OCI-LY3 (cell line): ENCODE data around the gene RXFP4.

Experiments
- H2AFZ ChIP-seq: fragments of 200-600, 300-600 bp; shearing (Covaris generic); 2 replicates; pipeline ENCODE4 v1.6.0; 2014; ENCODE audit warnings: antibody characterized with exemption, low read depth, low read length
- H3K27ac ChIP-seq: fragments of 200-600, 300-600 bp; sonication (generic); 2 replicates; pipeline ENCODE4 v1.5.1; 2014; ENCODE audit warnings: mild to moderate bottlenecking, low read length, moderate library complexity, mixed read lengths
- H3K27me3 ChIP-seq: fragments of 200-600, 300-600 bp; sonication (generic); 2 replicates; pipeline ENCODE4 v1.6.1; 2014; ENCODE audit warnings: low read depth, low read length, mixed read lengths
- H3K36me3 ChIP-seq: fragments of 200-600, 300-600 bp; sonication (generic); replicated peaks from 2 replicates; pipeline ENCODE3; 2014; ENCODE audit warnings: low read depth, low read length, mixed read lengths
- H3K4me1 ChIP-seq: fragments of 300-600, 200-600 bp; sonication (generic); 2 replicates; pipeline ENCODE4 v1.6.1; 2014; ENCODE audit warnings: low read length, mixed read lengths
- H3K4me2 ChIP-seq: fragments of 200-600, 300-600 bp; sonication (generic); 2 replicates; pipeline ENCODE4 v1.6.1; 2014; ENCODE audit warnings: low read length, mixed read lengths
- H3K4me3 ChIP-seq: fragments of 300-600, 200-600 bp; sonication (generic); 2 replicates; pipeline ENCODE4 v1.5.1; 2014; ENCODE audit warnings: antibody characterized with exemption, mild to moderate bottlenecking, low read length, moderate library complexity
- H3K79me2 ChIP-seq: fragments of 300-600, 200-600 bp; shearing (Covaris generic); 2 replicates; pipeline ENCODE4 v1.6.1; 2014; ENCODE audit warnings: mild to moderate bottlenecking, low read length, mixed read lengths
- H3K9ac ChIP-seq: fragments of 300-600, 200-600 bp; shearing (Covaris generic); 2 replicates; pipeline ENCODE4 v1.6.0; 2014; ENCODE audit warnings: mild to moderate bottlenecking, low read length, moderate library complexity
- H3K9me3 ChIP-seq: fragments of 200-600, 300-600 bp; shearing (Covaris generic); 2 replicates; pipeline ENCODE4 v1.6.1; 2014; ENCODE audit warnings: low read length, mixed read lengths; ENCODE audit not compliant: insufficient read depth
- H4K20me1 ChIP-seq: fragments of 200-600, 300-600 bp; sonication (generic); 2 replicates; pipeline ENCODE4 v1.6.1; 2016; ENCODE audit warnings: low read length, mixed read lengths; ENCODE audit not compliant: insufficient read depth
- EZH2phosphoT487 ChIP-seq: fragments of 200-600 bp; shearing (Covaris generic); IDR thresholded peaks from 2 replicates; pipeline ENCODE4 v1.6.1; 2018; ENCODE audit warnings: antibody characterized with exemption, mixed run types, low read depth
- TF ChIP-seq, protein P1 (sequence below): fragments of 200-600, 300-600 bp; sonication (generic); IDR thresholded peaks from 2 replicates; pipeline ENCODE4 v1.5.1; 2014; ENCODE audit warnings: antibody characterized with exemption, low read length, low read depth

The RXFP4 gene

DNA sequence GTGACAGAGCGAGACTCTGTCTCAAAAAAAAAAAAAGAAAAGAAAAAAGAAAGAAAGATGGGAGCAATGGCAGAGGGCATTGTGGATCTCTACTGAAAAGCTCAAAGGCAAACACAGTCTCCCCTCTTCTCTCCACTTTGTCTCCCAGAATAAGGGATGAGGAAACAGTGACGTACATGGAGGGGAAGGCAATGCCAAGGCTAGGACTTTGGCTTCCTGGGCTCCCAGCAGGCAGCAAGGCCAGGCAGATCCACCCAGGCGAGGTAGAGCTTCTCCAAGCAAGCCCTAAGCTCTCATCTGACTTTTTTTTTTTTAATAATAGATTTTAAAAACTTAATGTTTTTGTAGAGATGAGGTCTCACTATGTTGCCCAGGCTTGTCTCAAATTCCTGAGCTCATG, 32.3 kb downstream of the RXFP4 start:
- Histone ChIP-seq H3K79me2 (peaks cover 100% of the 10 kb centered on the region), H3K27me3 (no peaks in the 10 kb centered on the region), H3K9me3 (no peaks in the 10 kb centered on the region), H2AFZ (no peak overlapping the region), H3K36me3 (peaks cover 52% of the 10 kb centered on the region), H3K27ac (peak overlapping the region; percentile 89), H4K20me1 (peaks cover 81% of the 10 kb centered on the region), H3K4me3 (no peak overlapping the region), H3K9ac (no peak overlapping the region), H3K4me2 (peak overlapping the region; percentile 95; the same call in 1 of the 2 replicates), H3K4me1 (peaks cover 67% of the 10 kb centered on the region)
- TF ChIP-seq, protein P1, sequence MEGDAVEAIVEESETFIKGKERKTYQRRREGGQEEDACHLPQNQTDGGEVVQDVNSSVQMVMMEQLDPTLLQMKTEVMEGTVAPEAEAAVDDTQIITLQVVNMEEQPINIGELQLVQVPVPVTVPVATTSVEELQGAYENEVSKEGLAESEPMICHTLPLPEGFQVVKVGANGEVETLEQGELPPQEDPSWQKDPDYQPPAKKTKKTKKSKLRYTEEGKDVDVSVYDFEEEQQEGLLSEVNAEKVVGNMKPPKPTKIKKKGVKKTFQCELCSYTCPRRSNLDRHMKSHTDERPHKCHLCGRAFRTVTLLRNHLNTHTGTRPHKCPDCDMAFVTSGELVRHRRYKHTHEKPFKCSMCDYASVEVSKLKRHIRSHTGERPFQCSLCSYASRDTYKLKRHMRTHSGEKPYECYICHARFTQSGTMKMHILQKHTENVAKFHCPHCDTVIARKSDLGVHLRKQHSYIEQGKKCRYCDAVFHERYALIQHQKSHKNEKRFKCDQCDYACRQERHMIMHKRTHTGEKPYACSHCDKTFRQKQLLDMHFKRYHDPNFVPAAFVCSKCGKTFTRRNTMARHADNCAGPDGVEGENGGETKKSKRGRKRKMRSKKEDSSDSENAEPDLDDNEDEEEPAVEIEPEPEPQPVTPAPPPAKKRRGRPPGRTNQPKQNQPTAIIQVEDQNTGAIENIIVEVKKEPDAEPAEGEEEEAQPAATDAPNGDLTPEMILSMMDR = no peak
- TF ChIP-seq EZH2phosphoT487 = no peak

DNA sequence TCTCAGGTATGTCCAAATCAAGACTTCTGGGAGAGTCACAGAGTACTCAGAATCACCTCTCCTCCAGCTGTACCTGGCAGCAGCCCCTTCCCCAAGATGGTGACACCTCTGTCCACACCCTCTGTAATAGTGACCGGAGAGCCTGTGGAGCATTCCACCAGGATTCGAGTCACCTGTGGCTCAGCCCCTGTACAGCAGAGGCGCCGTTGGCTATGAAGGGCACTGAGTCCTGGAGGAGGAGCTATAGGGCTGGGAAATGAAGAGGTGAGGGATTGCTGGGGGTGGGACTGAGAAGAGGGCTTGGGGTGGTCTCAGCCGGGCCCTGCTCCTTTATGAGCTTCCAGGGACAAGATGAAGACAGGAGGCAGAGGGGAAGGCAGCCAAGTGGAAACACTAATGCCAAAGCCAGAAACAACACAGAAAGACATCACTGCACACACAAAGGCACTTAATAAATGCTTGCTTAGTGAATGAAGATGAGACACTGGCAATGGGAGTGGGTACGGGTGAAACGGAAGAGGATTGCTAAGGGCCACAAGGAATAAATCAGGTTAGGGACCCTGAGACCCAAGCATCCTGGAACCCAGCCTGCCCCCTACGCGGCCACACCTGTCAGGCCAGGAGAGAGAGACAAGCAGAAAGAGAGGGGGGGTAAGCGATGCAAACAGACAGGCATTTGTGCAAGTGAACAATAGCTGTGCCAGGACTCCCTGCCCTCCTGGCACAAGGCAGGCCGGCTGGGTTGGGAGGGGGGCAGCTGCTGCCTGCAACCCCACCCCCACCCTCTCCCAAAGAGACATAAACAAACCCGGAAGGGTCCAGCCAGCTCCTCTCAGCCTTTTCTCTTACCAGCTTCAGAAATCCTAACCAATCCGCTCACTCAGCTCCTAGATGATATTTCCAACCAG, 33.0 kb downstream of the RXFP4 start:
- Histone ChIP-seq H3K27ac (peak overlapping the region; percentile 89), H3K9me3 (no peaks in the 10 kb centered on the region), H3K79me2 (peaks cover 100% of the 10 kb centered on the region), H3K27me3 (no peaks in the 10 kb centered on the region), H4K20me1 (peaks cover 73% of the 10 kb centered on the region), H3K4me3 (peak overlapping the region; percentile 95), H3K9ac (peak overlapping the region; percentile 100), H3K4me1 (peaks cover 62% of the 10 kb centered on the region), H2AFZ (no peak overlapping the region), H3K36me3 (peaks cover 44% of the 10 kb centered on the region), H3K4me2 (peak overlapping the region; percentile 95)
- no peak for TF ChIP-seq EZH2phosphoT487

DNA sequence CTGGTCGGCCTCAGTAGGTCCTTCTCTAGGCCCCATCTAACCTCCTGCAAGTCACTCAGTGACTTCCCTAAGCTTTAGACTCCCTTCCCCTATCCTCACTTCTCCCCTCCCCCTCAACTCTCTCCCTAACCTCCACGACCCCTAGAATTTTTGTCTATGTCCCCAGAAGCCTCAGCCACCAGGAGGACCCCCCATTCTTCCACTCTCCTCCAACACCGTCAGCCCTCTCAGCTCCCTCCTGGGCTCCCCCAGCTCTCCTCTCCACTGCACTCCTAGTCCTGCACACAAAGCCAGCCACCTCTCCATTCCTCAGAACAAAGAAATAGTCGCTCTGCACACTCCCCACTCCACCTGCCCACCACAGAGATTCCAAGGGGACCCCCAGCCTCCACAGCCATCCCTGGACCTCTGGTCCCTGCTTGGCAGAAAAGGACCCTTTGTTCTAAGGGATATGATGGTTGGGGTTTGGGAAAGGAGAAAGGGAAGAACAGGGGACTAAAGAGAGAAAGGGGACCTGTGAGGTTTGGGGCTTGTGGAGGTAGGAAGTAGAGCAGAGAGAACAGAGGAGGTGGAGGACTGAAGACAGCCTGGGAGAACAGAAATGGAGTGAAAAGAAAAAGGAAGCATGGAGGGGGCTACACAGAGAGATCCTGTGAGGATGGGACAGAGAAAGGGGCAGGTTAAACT, 34.1 kb downstream of the RXFP4 start:
- Histone ChIP-seq H3K27me3 (no peaks in the 10 kb centered on the region), H3K4me1 (peaks cover 62% of the 10 kb centered on the region), H3K36me3 (peaks cover 35% of the 10 kb centered on the region), H3K9me3 (no peaks in the 10 kb centered on the region), H3K9ac (peak overlapping the region; percentile 100), H2AFZ (no peak overlapping the region), H3K4me2 (peak overlapping the region; percentile 95), H3K4me3 (peak overlapping the region; percentile 95), H3K27ac (peak overlapping the region; percentile 89), H3K79me2 (peaks cover 100% of the 10 kb centered on the region), H4K20me1 (peaks cover 64% of the 10 kb centered on the region)
- TF ChIP-seq, protein P1 = no peak
- TF ChIP-seq EZH2phosphoT487 = no peak

DNA sequence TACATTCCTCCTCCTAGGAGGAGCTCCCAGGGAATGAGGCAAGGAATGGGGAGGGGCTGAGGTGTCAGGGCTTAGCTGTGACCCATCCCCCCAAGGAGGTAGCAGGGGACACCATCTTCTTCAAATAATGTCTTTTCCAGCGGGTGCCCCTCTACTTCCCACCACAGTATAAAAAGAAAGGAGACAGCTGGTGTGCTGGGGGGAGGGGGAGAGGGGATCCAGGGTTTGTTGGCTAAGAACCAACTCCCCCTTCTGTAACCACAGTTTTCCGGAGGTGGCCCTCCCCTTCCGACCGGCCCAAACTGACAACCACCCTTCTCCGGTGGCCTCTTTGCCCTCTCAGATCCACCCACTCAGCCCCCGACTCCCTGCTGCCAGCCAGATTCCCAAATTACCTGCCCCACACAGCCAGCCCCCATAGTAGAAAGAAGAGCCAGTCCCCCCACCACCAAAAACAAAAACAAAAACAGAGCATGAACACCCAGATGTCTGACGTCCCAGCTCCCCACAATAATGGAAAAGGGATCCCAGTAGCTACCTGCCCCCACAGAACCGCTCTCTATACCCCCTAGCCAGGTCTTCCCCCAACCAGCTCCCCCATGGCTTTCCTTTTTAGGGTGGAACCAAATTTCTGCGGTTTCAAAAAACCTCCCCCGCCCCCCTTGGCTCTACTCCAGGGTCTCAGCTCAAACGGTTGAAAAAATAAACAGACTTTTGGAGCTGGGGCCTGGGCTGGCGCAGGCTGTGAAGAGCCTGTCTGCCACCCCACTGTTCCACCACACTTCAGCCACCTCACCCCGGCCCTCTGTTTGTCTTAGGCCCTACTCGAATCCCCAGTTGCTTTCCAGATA, 34.8 kb downstream of the RXFP4 start:
- H3K9ac ChIP-seq = peak overlapping the region; percentile 100
- peaks cover 38% of the 10 kb centered on the region for H3K36me3 ChIP-seq
- no peaks in the 10 kb centered on the region for H3K27me3 ChIP-seq
- H3K9me3 ChIP-seq = no peaks in the 10 kb centered on the region
- TF ChIP-seq, protein P1 = no peak
- no peak for TF ChIP-seq EZH2phosphoT487
- peak overlapping the region; percentile 95 for H3K4me2 ChIP-seq
- H2AFZ ChIP-seq = no peak overlapping the region
- peaks cover 100% of the 10 kb centered on the region for H3K79me2 ChIP-seq
- H3K4me3 ChIP-seq = peak overlapping the region; percentile 95
- peaks cover 58% of the 10 kb centered on the region for H4K20me1 ChIP-seq
- peak overlapping the region; percentile 89 for H3K27ac ChIP-seq
- peaks cover 63% of the 10 kb centered on the region for H3K4me1 ChIP-seq
